ENCODE measurements around the gene HAT1.

Gene HAT1

DNA sequence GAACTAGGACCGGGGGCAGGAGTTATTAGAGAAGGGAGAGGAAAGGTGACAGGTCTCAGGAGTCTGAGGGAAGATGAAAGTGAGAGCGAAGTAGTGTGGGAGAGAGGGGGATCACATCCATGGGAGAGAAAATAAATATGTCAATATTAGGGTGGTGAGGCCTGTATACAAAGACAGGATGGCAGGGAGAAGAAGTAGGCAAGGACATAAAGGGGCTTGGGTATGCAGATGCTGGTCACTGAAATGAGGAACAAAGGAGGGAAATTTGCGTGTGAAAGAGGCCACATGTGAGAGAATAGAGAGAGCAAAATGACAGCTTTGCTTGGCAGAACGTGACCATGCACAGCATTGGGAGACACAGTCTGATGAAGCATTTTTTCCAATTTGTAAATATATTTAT lies 91.1 kb downstream of the HAT1 start:
- ATAC-seq, result no peak
- TF ChIP-seq SNAI2 (CRISPR knock-in tag; IDR thresholded peaks at IDR 0.05), result no peak
- no peak for TF ChIP-seq CSDC2 (CRISPR knock-in tag; IDR thresholded peaks at IDR 0.05)
- TF ChIP-seq, protein P1, sequence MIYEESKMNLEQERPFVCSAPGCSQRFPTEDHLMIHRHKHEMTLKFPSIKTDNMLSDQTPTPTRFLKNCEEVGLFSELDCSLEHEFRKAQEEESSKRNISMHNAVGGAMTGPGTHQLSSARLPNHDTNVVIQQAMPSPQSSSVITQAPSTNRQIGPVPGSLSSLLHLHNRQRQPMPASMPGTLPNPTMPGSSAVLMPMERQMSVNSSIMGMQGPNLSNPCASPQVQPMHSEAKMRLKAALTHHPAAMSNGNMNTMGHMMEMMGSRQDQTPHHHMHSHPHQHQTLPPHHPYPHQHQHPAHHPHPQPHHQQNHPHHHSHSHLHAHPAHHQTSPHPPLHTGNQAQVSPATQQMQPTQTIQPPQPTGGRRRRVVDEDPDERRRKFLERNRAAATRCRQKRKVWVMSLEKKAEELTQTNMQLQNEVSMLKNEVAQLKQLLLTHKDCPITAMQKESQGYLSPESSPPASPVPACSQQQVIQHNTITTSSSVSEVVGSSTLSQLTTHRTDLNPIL (CRISPR knock-in tag; IDR thresholded peaks at IDR 0.05; ENCODE audit: low read depth), result no peak
- TF ChIP-seq ZFP3 (CRISPR knock-in tag; IDR thresholded peaks at IDR 0.05), result no peak
- TF ChIP-seq ZFP30 (CRISPR knock-in tag; IDR thresholded peaks at IDR 0.05), result no peak
- no peak for TF ChIP-seq TCF4 (CRISPR knock-in tag; IDR thresholded peaks at IDR 0.05; ENCODE audit: borderline replicate concordance)
- no peak for TF ChIP-seq ARNTL (CRISPR knock-in tag; IDR thresholded peaks at IDR 0.05; ENCODE audit: borderline replicate concordance, low read depth)
- no peak for TF ChIP-seq OSR1 (CRISPR knock-in tag; IDR thresholded peaks at IDR 0.05)

DNA sequence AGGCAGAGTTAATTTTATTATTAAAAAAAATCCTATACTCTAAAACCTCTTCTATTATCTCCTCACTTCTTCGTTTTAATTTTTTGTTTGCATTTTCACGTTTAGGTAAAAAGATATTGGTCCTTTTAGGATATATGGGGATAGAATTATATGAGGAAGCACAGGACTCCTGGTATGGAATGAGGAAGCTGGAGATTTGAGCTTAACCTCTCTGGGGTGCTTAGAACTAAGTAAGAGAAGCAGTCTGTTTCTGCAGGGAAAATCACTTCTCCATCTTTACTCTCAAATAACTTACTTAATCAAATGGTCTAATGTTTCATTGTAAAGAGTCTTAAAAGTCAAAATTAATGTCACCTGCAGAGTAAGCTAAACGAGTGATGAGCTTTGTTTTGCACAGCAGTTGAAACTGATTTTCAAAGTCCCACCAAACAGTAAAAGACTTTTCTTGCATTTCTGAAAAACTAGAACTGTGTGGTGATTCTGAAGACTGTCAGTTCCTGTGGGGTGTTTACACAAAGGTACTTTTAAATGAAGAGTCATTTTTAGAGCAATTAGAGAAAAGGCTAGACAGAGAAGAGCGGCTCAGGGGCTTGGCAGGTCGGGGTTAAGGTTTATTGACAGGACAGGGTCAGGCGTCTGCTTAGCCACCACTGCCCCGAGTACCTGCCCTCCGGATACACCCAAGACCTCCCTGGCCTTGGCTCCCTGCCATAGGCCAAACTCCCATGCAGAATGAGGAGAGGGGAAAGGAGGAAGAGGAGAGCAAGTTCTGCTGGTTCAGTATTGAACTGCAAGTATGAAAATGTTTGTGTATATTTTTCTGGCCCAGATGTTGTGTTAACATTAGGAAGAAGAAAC lies 99.0 kb downstream of the HAT1 start:
- peak; percentile 44 for ATAC-seq
- TF ChIP-seq PPARA (CRISPR knock-in tag; IDR thresholded peaks at IDR 0.05; ENCODE audit: borderline replicate concordance) (no peak), ZNF565 (CRISPR knock-in tag; conservative IDR thresholded peaks at IDR 0.05; ENCODE audit: low read depth) (no peak), TOX (CRISPR knock-in tag; IDR thresholded peaks at IDR 0.05; ENCODE audit: borderline replicate concordance) (no peak), OSR1 (CRISPR knock-in tag; IDR thresholded peaks at IDR 0.05) (no peak), RARB (CRISPR knock-in tag; IDR thresholded peaks at IDR 0.05) (no peak)
- TF ChIP-seq, protein P1 (CRISPR knock-in tag; IDR thresholded peaks at IDR 0.05; ENCODE audit: low read depth), result no peak

DNA sequence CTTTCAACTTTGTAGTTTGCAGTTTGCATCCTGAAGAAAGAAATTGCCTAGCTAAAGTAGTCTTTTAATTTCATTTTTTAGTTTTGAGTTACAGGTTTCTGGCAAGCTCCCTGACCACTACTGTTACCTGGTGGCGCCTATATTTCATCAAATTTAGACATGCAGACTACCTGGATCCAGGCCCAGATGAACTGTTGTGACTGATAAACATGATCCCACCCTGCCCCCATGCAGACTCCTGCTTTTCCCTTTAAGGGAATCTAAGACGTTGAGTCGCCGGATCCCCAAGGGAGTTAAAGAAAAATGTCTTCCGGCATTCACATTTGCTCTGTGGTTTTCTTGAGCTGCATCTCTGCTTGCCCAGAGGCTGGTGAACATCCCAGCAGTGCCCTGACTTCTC lies 99.7 kb downstream of the HAT1 start:
- ATAC-seq, result peak; percentile 75

DNA sequence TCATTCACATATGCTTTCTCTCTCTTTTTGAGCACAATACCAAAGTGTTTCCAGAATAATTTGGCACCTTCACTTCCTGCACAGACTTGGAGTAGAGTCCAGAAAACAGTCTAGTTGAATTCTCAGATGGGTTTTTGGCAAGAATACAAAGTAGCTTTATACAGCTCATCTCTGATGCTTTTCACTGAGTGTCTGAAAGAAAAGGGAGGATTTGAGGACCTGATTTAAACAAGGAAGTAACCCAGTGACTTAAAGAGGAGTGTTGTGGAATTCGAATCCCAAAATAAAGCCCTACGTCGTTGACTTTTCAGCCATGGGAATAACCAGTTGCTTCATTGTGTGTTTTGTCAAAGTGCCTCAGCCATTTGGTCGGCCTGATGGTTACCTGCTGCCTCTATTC lies 109.3 kb downstream of the HAT1 start:
- ATAC-seq, result no peak
- TF ChIP-seq, protein P1 (CRISPR knock-in tag; IDR thresholded peaks at IDR 0.05; ENCODE audit: low read depth), result no peak
- TF ChIP-seq RARB (CRISPR knock-in tag; IDR thresholded peaks at IDR 0.05), result no peak
- TF ChIP-seq ZNF70 (CRISPR knock-in tag; IDR thresholded peaks at IDR 0.05), result no peak
- TF ChIP-seq CSDC2 (CRISPR knock-in tag; IDR thresholded peaks at IDR 0.05), result no peak
- TF ChIP-seq GLIS3 (CRISPR knock-in tag; IDR thresholded peaks at IDR 0.05), result no peak
- no peak for TF ChIP-seq OSR1 (CRISPR knock-in tag; IDR thresholded peaks at IDR 0.05)
- no peak for TF ChIP-seq ZNF8 (CRISPR knock-in tag; IDR thresholded peaks at IDR 0.05)
- TF ChIP-seq SNAI2 (CRISPR knock-in tag; IDR thresholded peaks at IDR 0.05), result no peak
- TF ChIP-seq, protein P2, sequence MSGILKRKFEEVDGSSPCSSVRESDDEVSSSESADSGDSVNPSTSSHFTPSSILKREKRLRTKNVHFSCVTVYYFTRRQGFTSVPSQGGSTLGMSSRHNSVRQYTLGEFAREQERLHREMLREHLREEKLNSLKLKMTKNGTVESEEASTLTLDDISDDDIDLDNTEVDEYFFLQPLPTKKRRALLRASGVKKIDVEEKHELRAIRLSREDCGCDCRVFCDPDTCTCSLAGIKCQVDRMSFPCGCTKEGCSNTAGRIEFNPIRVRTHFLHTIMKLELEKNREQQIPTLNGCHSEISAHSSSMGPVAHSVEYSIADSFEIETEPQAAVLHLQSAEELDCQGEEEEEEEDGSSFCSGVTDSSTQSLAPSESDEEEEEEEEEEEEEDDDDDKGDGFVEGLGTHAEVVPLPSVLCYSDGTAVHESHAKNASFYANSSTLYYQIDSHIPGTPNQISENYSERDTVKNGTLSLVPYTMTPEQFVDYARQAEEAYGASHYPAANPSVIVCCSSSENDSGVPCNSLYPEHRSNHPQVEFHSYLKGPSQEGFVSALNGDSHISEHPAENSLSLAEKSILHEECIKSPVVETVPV (CRISPR knock-in tag; IDR thresholded peaks at IDR 0.05), result no peak
- TF ChIP-seq, protein P3, sequence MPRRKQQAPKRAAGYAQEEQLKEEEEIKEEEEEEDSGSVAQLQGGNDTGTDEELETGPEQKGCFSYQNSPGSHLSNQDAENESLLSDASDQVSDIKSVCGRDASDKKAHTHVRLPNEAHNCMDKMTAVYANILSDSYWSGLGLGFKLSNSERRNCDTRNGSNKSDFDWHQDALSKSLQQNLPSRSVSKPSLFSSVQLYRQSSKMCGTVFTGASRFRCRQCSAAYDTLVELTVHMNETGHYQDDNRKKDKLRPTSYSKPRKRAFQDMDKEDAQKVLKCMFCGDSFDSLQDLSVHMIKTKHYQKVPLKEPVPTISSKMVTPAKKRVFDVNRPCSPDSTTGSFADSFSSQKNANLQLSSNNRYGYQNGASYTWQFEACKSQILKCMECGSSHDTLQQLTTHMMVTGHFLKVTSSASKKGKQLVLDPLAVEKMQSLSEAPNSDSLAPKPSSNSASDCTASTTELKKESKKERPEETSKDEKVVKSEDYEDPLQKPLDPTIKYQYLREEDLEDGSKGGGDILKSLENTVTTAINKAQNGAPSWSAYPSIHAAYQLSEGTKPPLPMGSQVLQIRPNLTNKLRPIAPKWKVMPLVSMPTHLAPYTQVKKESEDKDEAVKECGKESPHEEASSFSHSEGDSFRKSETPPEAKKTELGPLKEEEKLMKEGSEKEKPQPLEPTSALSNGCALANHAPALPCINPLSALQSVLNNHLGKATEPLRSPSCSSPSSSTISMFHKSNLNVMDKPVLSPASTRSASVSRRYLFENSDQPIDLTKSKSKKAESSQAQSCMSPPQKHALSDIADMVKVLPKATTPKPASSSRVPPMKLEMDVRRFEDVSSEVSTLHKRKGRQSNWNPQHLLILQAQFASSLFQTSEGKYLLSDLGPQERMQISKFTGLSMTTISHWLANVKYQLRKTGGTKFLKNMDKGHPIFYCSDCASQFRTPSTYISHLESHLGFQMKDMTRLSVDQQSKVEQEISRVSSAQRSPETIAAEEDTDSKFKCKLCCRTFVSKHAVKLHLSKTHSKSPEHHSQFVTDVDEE (CRISPR knock-in tag; IDR thresholded peaks at IDR 0.05), result no peak
- TF ChIP-seq BACH2 (CRISPR knock-in tag; IDR thresholded peaks at IDR 0.05; ENCODE audit: borderline replicate concordance), result no peak
- TF ChIP-seq ZC3H10 (CRISPR knock-in tag; IDR thresholded peaks at IDR 0.05), result no peak
- TF ChIP-seq PPARA (CRISPR knock-in tag; IDR thresholded peaks at IDR 0.05; ENCODE audit: borderline replicate concordance), result no peak
- TF ChIP-seq ESRRG (CRISPR knock-in tag; IDR thresholded peaks at IDR 0.05), result no peak
- no peak for TF ChIP-seq TCF4 (CRISPR knock-in tag; IDR thresholded peaks at IDR 0.05; ENCODE audit: borderline replicate concordance)
- TF ChIP-seq, protein P4, sequence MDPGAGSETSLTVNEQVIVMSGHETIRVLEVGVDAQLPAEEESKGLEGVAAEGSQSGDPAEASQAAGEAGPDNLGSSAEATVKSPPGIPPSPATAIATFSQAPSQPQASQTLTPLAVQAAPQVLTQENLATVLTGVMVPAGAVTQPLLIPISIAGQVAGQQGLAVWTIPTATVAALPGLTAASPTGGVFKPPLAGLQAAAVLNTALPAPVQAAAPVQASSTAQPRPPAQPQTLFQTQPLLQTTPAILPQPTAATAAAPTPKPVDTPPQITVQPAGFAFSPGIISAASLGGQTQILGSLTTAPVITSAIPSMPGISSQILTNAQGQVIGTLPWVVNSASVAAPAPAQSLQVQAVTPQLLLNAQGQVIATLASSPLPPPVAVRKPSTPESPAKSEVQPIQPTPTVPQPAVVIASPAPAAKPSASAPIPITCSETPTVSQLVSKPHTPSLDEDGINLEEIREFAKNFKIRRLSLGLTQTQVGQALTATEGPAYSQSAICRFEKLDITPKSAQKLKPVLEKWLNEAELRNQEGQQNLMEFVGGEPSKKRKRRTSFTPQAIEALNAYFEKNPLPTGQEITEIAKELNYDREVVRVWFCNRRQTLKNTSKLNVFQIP (CRISPR knock-in tag; IDR thresholded peaks at IDR 0.05; ENCODE audit: borderline replicate concordance, low read depth), result no peak

More for the DNA sequence above, 99.7 kb downstream of the HAT1 start:
- TF ChIP-seq RARB (CRISPR knock-in tag; IDR thresholded peaks at IDR 0.05) (no peak), OSR1 (CRISPR knock-in tag; IDR thresholded peaks at IDR 0.05) (no peak), BACH2 (CRISPR knock-in tag; IDR thresholded peaks at IDR 0.05; ENCODE audit: borderline replicate concordance) (no peak), ZNF565 (CRISPR knock-in tag; conservative IDR thresholded peaks at IDR 0.05; ENCODE audit: low read depth) (no peak), ZNF8 (CRISPR knock-in tag; IDR thresholded peaks at IDR 0.05) (no peak), ZFP30 (CRISPR knock-in tag; IDR thresholded peaks at IDR 0.05) (no peak)
- TF ChIP-seq, protein P1 (CRISPR knock-in tag; IDR thresholded peaks at IDR 0.05; ENCODE audit: low read depth), result no peak
